HepG2 (cell line): ENCODE measurements around the gene DCAF4. TPM values are rescaled to one million over a fixed set of nuclear protein-coding genes. Genes with fewer than 3 reads are reported as not detected.

Experiments
- CSRNP2 ChIP-seq: sonication (generic); formaldehyde crosslinking; conservative IDR thresholded peaks from 2 replicates; pipeline ENCODE4 v1.8.0; 2022; ENCODE audit warnings: low read depth, missing genetic modification reagents
- FOXP4 ChIP-seq: sonication (generic); formaldehyde crosslinking; IDR thresholded peaks from 2 replicates; pipeline ENCODE4 v1.4.0; 2020; ENCODE audit warnings: missing genetic modification reagents
- HDAC1 ChIP-seq: sonication (generic); formaldehyde crosslinking; IDR thresholded peaks from 2 replicates; pipeline ENCODE4 v1.5.1; 2020; ENCODE audit warnings: mild to moderate bottlenecking, missing genetic modification reagents
- ISL2 ChIP-seq: sonication (generic); formaldehyde crosslinking; IDR thresholded peaks from 2 replicates; pipeline ENCODE4 v1.5.0; 2020; ENCODE audit warnings: missing genetic modification reagents
- KDM6A ChIP-seq: IDR thresholded peaks from 2 replicates; pipeline ENCODE4 v1.6.1; 2016; ENCODE audit warnings: low read depth
- PHF5A ChIP-seq: IDR thresholded peaks from one replicate; pipeline ENCODE4 v1.6.1; 2018; ENCODE audit warnings: low read depth, missing genetic modification reagents; ENCODE audit not compliant: unreplicated experiment
- SPEN ChIP-seq: sonication (generic); formaldehyde crosslinking; IDR thresholded peaks from 2 replicates; pipeline ENCODE4 v1.5.1; 2020; ENCODE audit warnings: low read depth, mild to moderate bottlenecking, missing genetic modification reagents
- SRSF1 ChIP-seq: fragments of 200-400 bp; formaldehyde crosslinking; optimal IDR thresholded peaks from 2 replicates; pipeline ENCODE3; 2017; ENCODE audit warnings: mild to moderate bottlenecking, low read depth, low read length, moderate library complexity
- TARDBP ChIP-seq: sonication (generic); formaldehyde crosslinking; IDR thresholded peaks from 2 replicates; pipeline ENCODE4 v1.8.0; 2022; ENCODE audit warnings: mild to moderate bottlenecking, missing genetic modification reagents
- ZNF33B ChIP-seq: sonication (generic); formaldehyde crosslinking; IDR thresholded peaks from 2 replicates; pipeline ENCODE4 v1.5.1; 2020; ENCODE audit warnings: mild to moderate bottlenecking, missing genetic modification reagents
- ZNF484 ChIP-seq: sonication (generic); formaldehyde crosslinking; IDR thresholded peaks from 2 replicates; pipeline ENCODE4 v1.5.1; 2020; ENCODE audit warnings: mild to moderate bottlenecking, low read depth, missing genetic modification reagents, borderline replicate concordance
- polyA plus RNA-seq, 8 experiments: library from polyadenylated mRNA; depleted of rRNA in 3 of 8; stranded (reverse) in 7 of 8; unstranded in 1 of 8; fragments of >200 nt; fragmentation: Illumina TruSeq in 4 of 8; extraction: Trizol in 4 of 8; gene quantifications; 2 replicates each; pipeline versions ENCODE4 v1.2.1 to v1.2.3, GENCODE V29; 2011 to 2016; ENCODE audit warnings: low read depth in 4 of 8, missing spikeins in 1 of 8, mixed read lengths in 1 of 8; ENCODE audit not compliant: insufficient read depth in 1 of 8
- total RNA-seq, 5 experiments: library from RNA; depleted of rRNA; stranded (reverse); fragments of >200 nt; fragmentation: Illumina TruSeq; extraction: Trizol; gene quantifications; 2 replicates each; pipeline ENCODE4 v1.2.3, GENCODE V29; 2016; ENCODE audit warnings: low read depth in 1 of 5
- TF ChIP-seq, protein P1 (sequence below): sonication (generic); formaldehyde crosslinking; IDR thresholded peaks from 2 replicates; pipeline ENCODE4 v1.4.0; 2020; ENCODE audit warnings: missing genetic modification reagents, low read depth, mild to moderate bottlenecking, borderline replicate concordance
- TF ChIP-seq, protein P2 (sequence below): sonication (generic); formaldehyde crosslinking; IDR thresholded peaks from 2 replicates; pipeline ENCODE4 v1.5.0; 2020; ENCODE audit warnings: missing genetic modification reagents

The DCAF4 gene
- total and polyA plus RNA-seq, 2 of the 13 experiments (the other 11 are each of a cell fraction or from before 2014, with no cell fraction given) = 18.8 to 21.1 TPM

DNA sequence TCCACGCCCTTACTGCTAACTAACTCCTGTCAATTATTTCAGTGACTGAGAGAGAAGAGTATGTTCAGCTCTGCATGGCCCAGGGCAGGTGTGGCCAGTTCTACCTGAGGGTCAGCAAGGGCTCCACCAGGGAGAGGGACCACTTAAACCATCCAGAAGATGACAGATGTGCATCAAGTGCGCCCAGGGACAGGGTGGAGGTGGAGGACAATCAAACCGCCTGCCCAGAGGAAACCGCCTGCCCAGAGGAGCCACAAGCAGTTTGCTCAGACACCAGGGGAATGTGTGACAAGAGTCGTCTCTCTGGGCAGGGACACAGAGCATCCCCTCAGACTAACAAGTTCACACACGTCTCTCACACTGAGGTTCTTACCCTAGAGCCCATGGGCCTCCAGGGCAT is 46.8 kb upstream of the DCAF4 start (continued):
- TF ChIP-seq SRSF1 (no peak), KDM6A (CRISPR knock-in tag) (no peak), FOXP4 (CRISPR knock-in tag) (no peak), TARDBP (CRISPR knock-in tag) (no peak), ISL2 (CRISPR knock-in tag) (no peak), HDAC1 (CRISPR knock-in tag) (no peak), SPEN (CRISPR knock-in tag) (no peak), CSRNP2 (CRISPR knock-in tag) (no peak), ZNF33B (no peak), ZNF484 (CRISPR knock-in tag) (no peak), PHF5A (CRISPR knock-in tag) (no peak)
- TF ChIP-seq, protein P1, sequence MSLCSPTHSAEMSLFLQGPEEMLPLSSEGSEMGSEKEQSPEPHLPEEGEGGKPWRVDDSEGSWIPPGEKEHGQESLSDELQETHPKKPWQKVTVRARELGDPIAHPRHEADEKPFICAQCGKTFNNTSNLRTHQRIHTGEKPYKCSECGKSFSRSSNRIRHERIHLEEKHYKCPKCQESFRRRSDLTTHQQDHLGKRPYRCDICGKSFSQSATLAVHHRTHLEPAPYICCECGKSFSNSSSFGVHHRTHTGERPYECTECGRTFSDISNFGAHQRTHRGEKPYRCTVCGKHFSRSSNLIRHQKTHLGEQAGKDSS (CRISPR knock-in tag) = no peak
- TF ChIP-seq, protein P2, sequence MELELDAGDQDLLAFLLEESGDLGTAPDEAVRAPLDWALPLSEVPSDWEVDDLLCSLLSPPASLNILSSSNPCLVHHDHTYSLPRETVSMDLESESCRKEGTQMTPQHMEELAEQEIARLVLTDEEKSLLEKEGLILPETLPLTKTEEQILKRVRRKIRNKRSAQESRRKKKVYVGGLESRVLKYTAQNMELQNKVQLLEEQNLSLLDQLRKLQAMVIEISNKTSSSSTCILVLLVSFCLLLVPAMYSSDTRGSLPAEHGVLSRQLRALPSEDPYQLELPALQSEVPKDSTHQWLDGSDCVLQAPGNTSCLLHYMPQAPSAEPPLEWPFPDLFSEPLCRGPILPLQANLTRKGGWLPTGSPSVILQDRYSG (CRISPR knock-in tag) = no peak
- TF ChIP-seq, all 625 proteins: peak for 0
